ENCODE results near the gene CBY3.

DNA sequence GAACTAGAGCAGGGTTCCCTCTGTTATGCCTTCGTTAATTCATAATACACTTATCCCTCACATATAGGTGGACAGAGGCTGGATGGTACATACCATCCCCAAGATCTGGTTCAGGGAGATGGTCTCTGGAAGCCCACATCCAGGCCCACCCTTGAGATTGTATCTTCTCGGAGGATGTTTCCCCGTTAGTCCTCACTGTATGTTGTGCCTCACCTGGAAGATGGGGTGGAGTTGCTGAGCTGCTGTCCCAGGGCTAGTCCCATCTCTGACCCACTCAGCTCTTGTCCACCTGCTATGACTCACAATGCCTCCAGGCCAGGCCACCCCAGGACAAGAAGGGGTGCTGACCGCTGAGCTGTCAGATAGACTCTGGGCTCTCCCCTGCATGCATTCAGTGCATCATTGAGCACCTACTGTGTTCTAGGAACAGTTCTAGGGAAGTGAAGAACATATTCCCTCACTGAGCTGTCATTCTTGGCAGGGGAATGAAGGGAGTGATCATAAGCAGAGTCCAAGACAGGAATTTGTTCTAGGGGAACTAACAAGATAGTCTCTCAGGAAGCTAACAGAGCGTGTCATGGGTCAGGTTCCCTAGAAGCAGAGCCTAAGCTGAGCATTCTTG, at the start of gene CBY3:
- TF ChIP-seq, protein P1, sequence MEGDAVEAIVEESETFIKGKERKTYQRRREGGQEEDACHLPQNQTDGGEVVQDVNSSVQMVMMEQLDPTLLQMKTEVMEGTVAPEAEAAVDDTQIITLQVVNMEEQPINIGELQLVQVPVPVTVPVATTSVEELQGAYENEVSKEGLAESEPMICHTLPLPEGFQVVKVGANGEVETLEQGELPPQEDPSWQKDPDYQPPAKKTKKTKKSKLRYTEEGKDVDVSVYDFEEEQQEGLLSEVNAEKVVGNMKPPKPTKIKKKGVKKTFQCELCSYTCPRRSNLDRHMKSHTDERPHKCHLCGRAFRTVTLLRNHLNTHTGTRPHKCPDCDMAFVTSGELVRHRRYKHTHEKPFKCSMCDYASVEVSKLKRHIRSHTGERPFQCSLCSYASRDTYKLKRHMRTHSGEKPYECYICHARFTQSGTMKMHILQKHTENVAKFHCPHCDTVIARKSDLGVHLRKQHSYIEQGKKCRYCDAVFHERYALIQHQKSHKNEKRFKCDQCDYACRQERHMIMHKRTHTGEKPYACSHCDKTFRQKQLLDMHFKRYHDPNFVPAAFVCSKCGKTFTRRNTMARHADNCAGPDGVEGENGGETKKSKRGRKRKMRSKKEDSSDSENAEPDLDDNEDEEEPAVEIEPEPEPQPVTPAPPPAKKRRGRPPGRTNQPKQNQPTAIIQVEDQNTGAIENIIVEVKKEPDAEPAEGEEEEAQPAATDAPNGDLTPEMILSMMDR (IDR thresholded peaks at IDR 0.05; ENCODE audit: low read depth, low read length) = no peak
- TF ChIP-seq, protein P2, sequence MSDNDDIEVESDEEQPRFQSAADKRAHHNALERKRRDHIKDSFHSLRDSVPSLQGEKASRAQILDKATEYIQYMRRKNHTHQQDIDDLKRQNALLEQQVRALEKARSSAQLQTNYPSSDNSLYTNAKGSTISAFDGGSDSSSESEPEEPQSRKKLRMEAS (IDR thresholded peaks at IDR 0.05; ENCODE audit: low read depth, low read length) = no peak
- no peak for TF ChIP-seq POLR2A (IDR thresholded peaks at IDR 0.05; ENCODE audit: extremely low read depth, insufficient read length)
